Nephron progenitor cell (in vitro differentiated cells): ENCODE data around the gene MARK2.

Source experiments
- DNase-seq: peaks from one replicate; pipeline ENCODE4 v3.0.0; 2021
- H3K27ac Mint-ChIP-seq: 2 replicates; pipeline ENCODE4 v1.8.0; 2021; ENCODE audit warnings: mild to moderate bottlenecking, moderate library complexity, mixed read lengths
- H3K27me3 Mint-ChIP-seq: 2 replicates; pipeline ENCODE4 v1.8.0; 2021; ENCODE audit warnings: mild to moderate bottlenecking, low read depth, mixed read lengths; ENCODE audit not compliant: poor library complexity
- H3K36me3 Mint-ChIP-seq: 2 replicates; pipeline ENCODE4 v1.8.0; 2021; ENCODE audit warnings: low read depth, mixed read lengths
- H3K4me1 Mint-ChIP-seq: 2 replicates; pipeline ENCODE4 v1.8.0; 2021; ENCODE audit warnings: mixed read lengths
- H3K4me3 Mint-ChIP-seq: 2 replicates; pipeline ENCODE4 v1.8.0; 2021; ENCODE audit warnings: mild to moderate bottlenecking, moderate library complexity, mixed read lengths
- H3K9me3 Mint-ChIP-seq: 2 replicates; pipeline ENCODE4 v1.8.0; 2021; ENCODE audit warnings: mild to moderate bottlenecking, moderate library complexity, mixed read lengths
- CTCF ChIP-seq: fragments of 200-600 bp; sonication (generic); IDR thresholded peaks from 2 replicates; pipeline ENCODE4 v1.5.0; 2021; ENCODE audit warnings: antibody characterized with exemption

Gene MARK2

GRCh38 chr11:63939397-63939891 is 100.5 kb downstream of the MARK2 start:
- Mint-ChIP-seq H3K9me3 (peaks cover 4% of the 10 kb centered on the region), H3K27me3 (no peaks in the 10 kb centered on the region), H3K4me3 (peak overlapping the region; percentile 89), H3K4me1 (peaks cover 79% of the 10 kb centered on the region), H3K36me3 (no peaks in the 10 kb centered on the region), H3K27ac (peak overlapping the region; percentile 86)
- no peak for DNase-seq
- TF ChIP-seq CTCF: no peak

- H3K4me3 Mint-ChIP-seq: peak overlapping the region; percentile 89
- TF ChIP-seq CTCF: no peak
- no peak overlapping the region for H3K27ac Mint-ChIP-seq
These were observed 101.9 kb downstream of the MARK2 start for GRCh38 chr11:63940786-63941185.

GRCh38 chr11:63941901-63942300 is 103.0 kb downstream of the MARK2 start:
- peaks cover 7% of the 10 kb centered on the region for H3K27me3 Mint-ChIP-seq
- peak overlapping the region; percentile 89 for H3K4me3 Mint-ChIP-seq
- DNase-seq: no peak
- peaks cover 4% of the 10 kb centered on the region for H3K36me3 Mint-ChIP-seq
- H3K9me3 Mint-ChIP-seq: no peaks in the 10 kb centered on the region
- peak overlapping the region; percentile 86 for H3K27ac Mint-ChIP-seq
- TF ChIP-seq CTCF: no peak
- H3K4me1 Mint-ChIP-seq: peaks cover 80% of the 10 kb centered on the region

More at GRCh38 chr11:63940786-63941185, 101.9 kb downstream of the MARK2 start:
- no peak for DNase-seq
- H3K27me3 Mint-ChIP-seq: peaks cover 5% of the 10 kb centered on the region
- H3K9me3 Mint-ChIP-seq: no peaks in the 10 kb centered on the region
- peaks cover 82% of the 10 kb centered on the region for H3K4me1 Mint-ChIP-seq
- H3K36me3 Mint-ChIP-seq: no peaks in the 10 kb centered on the region

- Mint-ChIP-seq H3K36me3 (peaks cover 10% of the 10 kb centered on the region), H3K27me3 (peaks cover 7% of the 10 kb centered on the region), H3K27ac (no peak overlapping the region), H3K4me1 (peaks cover 73% of the 10 kb centered on the region), H3K4me3 (no peak overlapping the region), H3K9me3 (no peaks in the 10 kb centered on the region)
- TF ChIP-seq CTCF: no peak
- DNase-seq: no peak
These were observed 103.9 kb downstream of the MARK2 start for GRCh38 chr11:63942803-63943202.

GRCh38 chr11:63944987-63945386 is 106.1 kb downstream of the MARK2 start:
- Mint-ChIP-seq H3K4me3 (no peak overlapping the region), H3K27ac (peak overlapping the region; percentile 83)
- DNase-seq: no peak

More at GRCh38 chr11:63944987-63945386, 106.1 kb downstream of the MARK2 start:
- peaks cover 60% of the 10 kb centered on the region for H3K4me1 Mint-ChIP-seq
- H3K9me3 Mint-ChIP-seq: no peaks in the 10 kb centered on the region
- peaks cover 24% of the 10 kb centered on the region for H3K36me3 Mint-ChIP-seq
- peaks cover 7% of the 10 kb centered on the region for H3K27me3 Mint-ChIP-seq
- TF ChIP-seq CTCF: no peak
